GM20431 (cell line): Measurements from ENCODE around the gene THBD.

Experiments
- in situ Hi-C: fragments of 300-500 bp; cut with MseI, MboI; formaldehyde crosslinking; loops from one replicate; pipeline ENCODE4 v1.15.0; 2020; ENCODE audit warnings: low sequenced_read_pairs; ENCODE audit not compliant: unreplicated experiment

The THBD gene

DNA sequence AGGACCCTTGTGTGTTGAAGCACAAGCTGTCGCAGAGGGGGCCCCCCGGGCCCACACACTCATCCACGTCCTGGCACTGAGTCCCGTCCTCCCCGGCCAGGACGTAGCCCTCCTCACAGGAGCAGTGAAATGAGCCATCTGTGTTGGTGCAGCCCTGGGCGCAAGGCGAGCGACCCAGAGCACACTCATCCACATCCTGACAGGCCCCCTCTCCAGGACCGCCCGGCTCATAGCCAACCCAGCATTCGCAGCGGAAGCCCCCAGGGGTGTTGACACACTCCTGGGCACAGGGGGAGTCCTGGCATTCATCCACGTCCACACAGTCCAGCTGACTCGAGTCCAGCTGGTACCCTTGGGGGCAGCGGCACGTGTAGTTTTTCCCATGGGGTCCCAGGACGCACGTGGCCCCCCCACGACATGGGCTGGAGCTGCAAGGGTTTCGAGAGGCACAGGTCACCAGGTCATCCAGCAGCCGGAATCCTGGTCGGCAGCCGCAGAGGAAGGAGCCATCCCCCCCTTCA, 35.4 kb upstream of the THBD start:
- in situ Hi-C loops: no loop called here

- in situ Hi-C loops: no loop called here
Measured at GRCh38 chr20:23084282-23084844, 34.9 kb upstream of the THBD start.

GRCh38 chr20:23083553-23084220, 34.2 kb upstream of the THBD start:
- in situ Hi-C loops: no loop called here

DNA sequence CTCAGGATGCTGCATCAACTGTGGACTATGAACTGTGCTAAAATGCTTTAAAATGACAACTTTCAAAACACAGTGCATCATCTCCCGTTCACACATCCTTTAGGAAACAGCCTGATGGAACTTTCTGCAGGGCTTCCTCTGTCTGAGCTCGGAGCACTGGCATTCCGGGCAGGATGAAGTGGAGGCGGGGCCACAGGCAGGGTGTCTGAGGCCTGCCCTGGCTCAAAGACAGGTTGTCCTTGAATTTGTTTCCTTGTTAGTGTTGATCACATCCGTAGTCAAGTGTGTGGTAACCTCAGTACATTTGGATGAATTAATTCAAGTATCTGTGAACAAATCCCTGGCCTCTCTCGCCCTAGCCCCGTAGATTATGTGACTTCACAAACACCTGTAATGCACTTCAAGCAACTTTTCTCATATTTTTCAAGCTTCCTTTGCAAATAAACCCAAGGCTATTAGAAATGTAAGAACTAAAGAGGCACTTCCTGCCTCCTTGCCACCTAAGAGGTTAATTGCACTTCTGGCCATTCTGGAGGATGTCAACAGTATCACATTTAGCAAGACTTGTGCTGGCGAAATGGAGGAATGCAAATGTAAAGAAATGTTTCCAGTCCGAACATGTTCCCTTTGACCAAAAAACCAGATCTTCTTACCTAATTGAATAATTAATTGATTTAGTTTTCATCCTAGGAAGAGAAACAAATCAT, 33.5 kb upstream of the THBD start:
- in situ Hi-C loops: no loop called here

- in situ Hi-C loops: no loop called here
Measured at GRCh38 chr20:23081263-23081819, 31.9 kb upstream of the THBD start.

DNA sequence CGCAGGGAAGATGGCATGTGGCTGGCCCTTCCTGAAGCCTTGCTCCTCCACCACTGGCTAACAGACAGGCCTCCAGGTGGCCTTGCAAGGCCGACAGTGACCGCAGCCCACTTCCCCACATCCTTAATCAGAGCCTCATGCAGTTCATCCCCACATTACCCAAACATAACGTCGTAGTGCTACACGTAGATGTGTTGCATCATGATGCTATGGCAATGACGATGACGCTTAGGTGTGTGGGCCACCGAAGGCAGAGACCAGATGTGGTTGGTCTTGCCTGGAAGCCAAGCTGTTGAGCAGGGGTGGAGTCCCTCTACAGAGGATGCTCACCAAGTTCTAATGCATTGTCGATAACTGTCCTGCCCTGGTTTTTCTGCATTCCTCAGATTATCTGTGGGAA, 31.0 kb upstream of the THBD start:
- in situ Hi-C loops: no loop called here

GRCh38 chr20:23079926-23080325, 30.5 kb upstream of the THBD start:
- in situ Hi-C loops: no loop called here

- in situ Hi-C loops: no loop called here
Measured at GRCh38 chr20:23079016-23079351, 29.5 kb upstream of the THBD start.

- in situ Hi-C loops: no loop called here
Measured at GRCh38 chr20:23078351-23079015, 29.0 kb upstream of the THBD start.

GRCh38 chr20:23077277-23077676, 27.8 kb upstream of the THBD start:
- in situ Hi-C loops: no loop called here

GRCh38 chr20:23074052-23074451, 24.6 kb upstream of the THBD start:
- in situ Hi-C loops: no loop called here

DNA sequence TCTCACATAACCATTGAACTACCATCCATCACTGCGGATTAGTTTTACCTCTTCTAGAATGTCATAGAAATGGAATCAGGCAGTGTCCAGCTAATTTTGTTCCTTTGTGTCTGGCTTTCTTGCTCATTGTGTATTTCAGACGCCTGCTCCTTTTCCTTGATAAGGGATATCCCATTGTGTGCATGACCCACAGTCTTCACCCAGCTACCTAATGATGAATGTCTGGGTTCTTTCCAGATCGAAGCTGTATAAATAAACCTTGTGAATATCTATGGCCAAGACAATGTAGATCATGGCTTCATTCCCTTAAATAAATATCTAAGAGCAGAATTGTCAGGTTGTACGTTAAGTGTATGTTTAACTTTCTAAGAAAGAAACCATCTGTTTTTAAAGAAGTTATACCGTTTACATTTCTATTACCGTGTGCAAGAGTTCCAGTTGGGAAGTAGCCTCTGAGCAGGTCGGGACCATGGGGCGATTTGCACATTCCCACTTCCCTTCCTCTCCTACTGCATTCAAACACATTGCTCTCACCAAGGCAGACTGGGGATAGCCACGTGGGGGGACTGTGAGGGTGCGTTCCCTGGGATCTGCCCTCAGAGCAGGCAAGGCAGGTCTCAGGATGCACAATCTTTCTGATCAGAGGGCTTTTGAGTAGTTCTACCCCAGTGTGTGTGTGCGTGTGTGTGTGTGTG, 23.6 kb upstream of the THBD start:
- in situ Hi-C loops: no loop called here

DNA sequence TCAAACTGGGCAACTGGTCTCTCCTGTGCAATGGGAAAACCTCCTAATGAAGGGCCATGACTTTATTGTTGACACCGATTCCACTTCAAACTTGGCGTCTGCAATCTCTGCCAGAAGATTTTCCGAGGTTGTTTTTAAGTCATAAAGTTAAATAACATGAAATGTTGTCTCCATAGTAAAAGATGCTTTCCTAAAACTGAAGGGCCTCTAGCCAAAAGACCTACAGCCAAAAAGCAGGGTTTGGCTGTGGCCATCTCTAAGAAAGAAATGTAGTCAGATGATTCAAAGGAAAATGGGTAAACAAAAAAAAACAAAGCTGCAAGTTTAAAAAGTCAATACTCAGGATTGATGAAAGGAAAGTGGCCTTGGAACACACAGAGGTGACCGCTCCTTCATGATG, 22.5 kb upstream of the THBD start:
- in situ Hi-C loops: no loop called here

GRCh38 chr20:23071398-23071797, 21.9 kb upstream of the THBD start:
- in situ Hi-C loops: no loop called here

DNA sequence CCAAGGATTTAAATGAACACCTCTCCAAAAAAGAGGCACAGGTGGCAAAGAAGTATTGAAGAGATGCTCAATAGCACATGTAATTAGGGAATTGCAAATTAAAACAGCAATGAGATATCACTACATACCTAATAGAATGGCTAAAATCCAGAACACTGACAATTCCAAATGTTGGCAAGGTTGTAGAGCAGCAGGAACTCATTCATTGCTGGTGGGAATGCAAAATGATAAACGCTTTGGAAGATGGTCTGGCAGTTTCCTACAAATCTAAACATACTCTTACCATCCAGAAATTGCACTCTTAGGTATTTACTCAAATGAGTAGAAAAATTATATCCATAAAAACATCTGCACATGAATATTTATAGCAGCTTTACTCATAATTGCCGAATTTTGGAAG, 19.6 kb upstream of the THBD start:
- in situ Hi-C loops: no loop called here

- in situ Hi-C loops: no loop called here
Measured at GRCh38 chr20:23068283-23068682, 18.8 kb upstream of the THBD start.

- in situ Hi-C loops: no loop called here
Measured at GRCh38 chr20:23066772-23067171, 17.3 kb upstream of the THBD start.

DNA sequence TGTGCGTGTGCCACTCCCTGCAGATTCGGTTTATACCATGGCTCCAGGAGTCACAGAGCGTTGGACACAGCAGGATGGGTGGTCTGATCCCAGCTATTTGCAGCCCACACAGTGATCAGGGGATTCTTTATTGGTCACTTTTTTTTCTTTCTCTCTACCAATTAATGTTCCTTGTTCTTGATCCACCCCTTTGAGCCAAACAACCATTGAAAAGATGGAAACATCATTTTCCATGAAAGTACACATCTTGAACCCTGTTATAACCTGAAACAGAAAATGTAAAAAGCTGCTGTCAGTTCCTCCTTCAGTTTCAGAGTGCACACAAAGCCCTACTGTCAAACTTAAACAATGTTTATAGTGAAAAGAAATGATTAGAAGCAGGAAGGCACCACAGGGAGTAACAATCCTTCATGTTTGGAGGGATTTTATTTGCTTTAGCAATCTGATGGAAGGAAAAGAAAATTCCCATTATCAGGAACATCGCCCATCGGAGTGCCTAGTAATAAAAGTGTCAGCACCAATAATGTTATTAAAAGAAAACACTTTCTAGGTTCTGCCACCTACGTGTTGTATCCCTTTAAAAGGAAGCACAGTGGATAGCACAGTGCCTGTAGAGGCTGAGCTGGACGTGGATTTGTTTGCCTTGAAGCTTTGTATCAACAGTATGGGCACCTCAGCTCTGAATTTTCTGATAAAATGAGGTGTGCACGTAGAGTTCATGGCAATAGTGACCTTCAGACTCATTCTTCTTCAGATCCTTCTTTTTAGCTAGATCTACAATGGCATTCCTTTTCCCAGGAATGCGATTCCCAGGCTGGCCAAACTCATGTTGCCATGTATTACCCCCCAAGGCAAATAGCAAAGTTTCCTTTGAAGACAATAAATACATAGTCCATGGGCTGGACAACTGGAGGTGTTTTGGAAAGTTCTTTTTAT, 16.1 kb upstream of the THBD start:
- in situ Hi-C loops: no loop called here

DNA sequence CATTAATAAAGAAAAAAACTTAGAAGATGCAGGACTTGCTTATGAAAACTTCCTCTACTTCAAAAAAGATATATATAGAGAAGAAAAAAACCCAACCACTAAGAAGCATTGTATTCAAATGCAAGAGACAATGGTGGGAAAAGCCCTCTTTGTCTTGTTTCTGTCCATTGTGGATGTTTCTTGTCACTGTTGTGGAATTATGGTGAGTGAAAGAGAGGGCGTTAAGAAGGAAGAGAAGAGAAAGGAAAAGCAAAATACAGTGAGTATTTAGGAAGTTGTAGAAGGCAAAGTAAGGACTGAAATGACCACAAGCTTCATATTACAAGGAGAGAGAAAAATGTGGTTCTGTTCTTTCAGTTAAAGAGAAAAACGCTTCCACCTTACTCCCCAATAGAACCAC, 14.1 kb upstream of the THBD start:
- in situ Hi-C loops: no loop called here
